GM12892 (cell line): Measurements from ENCODE around the gene LDLRAD4.

Experiments
- POLR2A ChIP-seq: IDR thresholded peaks from 2 replicates; pipeline ENCODE4 v1.6.1; 2011; ENCODE audit warnings: low read depth, low read length, control low read depth
- POLR2AphosphoS5 ChIP-seq: IDR thresholded peaks from 2 replicates; pipeline ENCODE4 v1.6.1; 2011; ENCODE audit warnings: low read depth, low read length, control low read depth
- TAF1 ChIP-seq: IDR thresholded peaks from 2 replicates; pipeline ENCODE4 v1.6.1; 2011; ENCODE audit warnings: low read depth, mild to moderate bottlenecking, control low read depth, low read length, borderline replicate concordance

- TF ChIP-seq TAF1 (no peak), POLR2A (no peak), POLR2AphosphoS5 (no peak)
Measured at GRCh38 chr18:13460946-13461345, 242.4 kb downstream of the LDLRAD4 start.
